IMR-90 (cell line): Measurements from ENCODE around the gene TMEM43. TPM values are rescaled to one million over a fixed set of nuclear protein-coding genes. Genes with fewer than 3 reads are reported as not detected.

Source experiments
- ATAC-seq: fragments of 200-7000 bp; cut with Tn5 transposase; 2 replicates; pipeline ENCODE4 v1.9.1; 2020; ENCODE audit warnings: low read depth, mild to moderate bottlenecking, moderate library complexity
- BruUV-seq: library from RNA; stranded (reverse); fragments of 400-500 nt; replicated peaks from 2 replicates; lab custom pipeline; 2021; lab: Mats Ljungman, UMichigan
- CTCF ChIA-PET: fragments of 300-600 bp; formaldehyde crosslinking; extraction: SDS; loops from one replicate; lab custom pipeline; 2021; ENCODE audit warnings: antibody characterized with exemption; lab: Yijun Ruan, JAX
- POLR2A ChIA-PET: fragments of 300-600 bp; sonication (Branson Sonifier 250); formaldehyde crosslinking; loops from one replicate; lab custom pipeline; 2022; ENCODE audit warnings: antibody characterized with exemption; ENCODE audit not compliant: unreplicated experiment; lab: Charles Lee
- DNase-seq: peaks from one replicate; pipeline ENCODE4 v3.0.0; 2013
- H2AFZ ChIP-seq: replicated peaks from 2 replicates; pipeline ENCODE3; 2013; ENCODE audit warnings: low read length, mild to moderate bottlenecking; ENCODE audit not compliant: poor library complexity
- H2AK5ac ChIP-seq: 2 replicates; pipeline ENCODE4 v1.6.1; 2013; ENCODE audit warnings: low read depth, low read length, inconsistent platforms
- H2AK9ac ChIP-seq: replicated peaks from 2 replicates; pipeline ENCODE3; 2013; ENCODE audit warnings: mild to moderate bottlenecking, low read depth, low read length, moderate library complexity; ENCODE audit not compliant: poor library complexity
- H2BK120ac ChIP-seq: 2 replicates; pipeline ENCODE4 v1.6.1; 2013; ENCODE audit warnings: low read depth, low read length, inconsistent platforms
- H2BK15ac ChIP-seq: 3 replicates; pipeline ENCODE4 v1.6.1; 2013; ENCODE audit warnings: low read depth, low read length, inconsistent platforms
- H2BK20ac ChIP-seq: 2 replicates; pipeline ENCODE4 v1.6.1; 2013; ENCODE audit warnings: low read depth, mild to moderate bottlenecking, inconsistent platforms, low read length, moderate library complexity
- H2BK5ac ChIP-seq: 2 replicates; pipeline ENCODE4 v1.6.1; 2013; ENCODE audit warnings: mild to moderate bottlenecking, low read depth, low read length, inconsistent platforms; ENCODE audit not compliant: poor library complexity, severe bottlenecking
- H3K14ac ChIP-seq: replicated peaks from 2 replicates; pipeline ENCODE4 v1.6.1; 2013; ENCODE audit warnings: low read depth, low read length, inconsistent platforms
- H3K18ac ChIP-seq: 2 replicates; pipeline ENCODE4 v1.6.1; 2013; ENCODE audit warnings: low read depth, low read length, control low read depth
- H3K23ac ChIP-seq: 2 replicates; pipeline ENCODE4 v1.6.1; 2013; ENCODE audit warnings: low read depth, low read length, inconsistent platforms
- H3K27ac ChIP-seq: 2 replicates; pipeline ENCODE4 v1.5.1; 2013; ENCODE audit warnings: mild to moderate bottlenecking, control low read depth, low read length; ENCODE audit not compliant: insufficient read depth
- H3K27me3 ChIP-seq: 2 replicates; pipeline ENCODE4 v1.6.1; 2013; ENCODE audit warnings: low read length; ENCODE audit not compliant: control insufficient read depth, insufficient read depth
- H3K36me3 ChIP-seq: 2 replicates; pipeline ENCODE4 v1.6.1; 2013; ENCODE audit warnings: low read length, mixed read lengths; ENCODE audit not compliant: control insufficient read depth, insufficient read depth
- H3K4ac ChIP-seq: 2 replicates; pipeline ENCODE4 v1.6.1; 2013; ENCODE audit warnings: low read depth, low read length, inconsistent platforms
- H3K4me1 ChIP-seq: 2 replicates; pipeline ENCODE4 v1.6.1; 2013; ENCODE audit warnings: low read length, mixed read lengths; ENCODE audit not compliant: control insufficient read depth, insufficient read depth
- H3K4me2 ChIP-seq: 2 replicates; pipeline ENCODE4 v1.6.1; 2013; ENCODE audit warnings: low read depth, mild to moderate bottlenecking, control low read depth, low read length, moderate library complexity
- H3K4me3 ChIP-seq: 2 replicates; pipeline ENCODE4 v1.5.1; 2013; ENCODE audit warnings: low read depth, mild to moderate bottlenecking, control low read depth, low read length, moderate library complexity; ENCODE audit not compliant: insufficient read depth
- H3K56ac ChIP-seq: 2 replicates; pipeline ENCODE4 v1.6.1; 2013; ENCODE audit warnings: low read length, inconsistent platforms; ENCODE audit not compliant: insufficient read depth; ENCODE audit errors: extremely low read depth
- H3K79me1 ChIP-seq, 2 experiments: 2 replicates each; pipeline ENCODE4 v1.6.1; 2013; ENCODE audit warnings: low read length in 2 of 2, inconsistent platforms in 1 of 2, low read depth in 1 of 2
- H3K9ac ChIP-seq: 2 replicates; pipeline ENCODE4 v1.6.1; 2013; ENCODE audit warnings: low read depth, low read length, control low read depth
- H3K9me1 ChIP-seq: 2 replicates; pipeline ENCODE4 v1.6.1; 2013; ENCODE audit warnings: low read length, inconsistent platforms; ENCODE audit not compliant: insufficient read depth
- H3K9me3 ChIP-seq: 2 replicates; pipeline ENCODE4 v1.6.1; 2013; ENCODE audit warnings: low read length; ENCODE audit not compliant: control insufficient read depth, insufficient read depth
- H4K20me1 ChIP-seq: 2 replicates; pipeline ENCODE4 v1.6.1; 2013; ENCODE audit warnings: low read length, inconsistent platforms; ENCODE audit not compliant: insufficient read depth
- H4K5ac ChIP-seq: 2 replicates; pipeline ENCODE4 v1.6.1; 2013; ENCODE audit warnings: mild to moderate bottlenecking, low read depth, low read length, control low read depth
- H4K8ac ChIP-seq, 2 experiments: 2 replicates each; pipeline ENCODE4 v1.6.1; 2013; ENCODE audit warnings: low read depth in 2 of 2, low read length in 2 of 2, control low read depth in 1 of 2, inconsistent platforms in 1 of 2
- H4K91ac ChIP-seq: 2 replicates; pipeline ENCODE4 v1.6.1; 2013; ENCODE audit warnings: low read depth, low read length, inconsistent platforms; ENCODE audit not compliant: insufficient read depth
- CEBPB ChIP-seq: IDR thresholded peaks from 2 replicates; pipeline ENCODE4 v1.6.1; 2012; ENCODE audit warnings: low read depth, low read length, improper control_type of control experiment
- CHD1 ChIP-seq: IDR thresholded peaks from 2 replicates; pipeline ENCODE4 v1.6.1; 2012; ENCODE audit warnings: low read depth, low read length, improper control_type of control experiment
- ELK1 ChIP-seq: fragments of 150-350 bp; IDR thresholded peaks from 2 replicates; pipeline ENCODE4 v1.6.1; 2016; ENCODE audit warnings: low read depth, mild to moderate bottlenecking, low read length, moderate library complexity, borderline replicate concordance
- MAFK ChIP-seq: IDR thresholded peaks from 2 replicates; pipeline ENCODE4 v1.6.1; 2012; ENCODE audit warnings: low read depth, low read length, improper control_type of control experiment
- MAZ ChIP-seq: IDR thresholded peaks from 2 replicates; pipeline ENCODE4 v1.6.1; 2012; ENCODE audit warnings: low read depth, mild to moderate bottlenecking, low read length, improper control_type of control experiment, moderate library complexity, borderline replicate concordance
- MXI1 ChIP-seq: IDR thresholded peaks from 2 replicates; pipeline ENCODE4 v1.6.1; 2012; ENCODE audit warnings: low read depth, mild to moderate bottlenecking, low read length, moderate library complexity, borderline replicate concordance
- NFE2L2 ChIP-seq: fragments of 150-350 bp; IDR thresholded peaks from 2 replicates; pipeline ENCODE4 v1.6.1; 2016; ENCODE audit warnings: low read depth, mild to moderate bottlenecking, low read length
- POLR2A ChIP-seq: IDR thresholded peaks from 2 replicates; pipeline ENCODE4 v1.6.1; 2012; ENCODE audit warnings: mild to moderate bottlenecking, low read depth, low read length
- RAD21 ChIP-seq: IDR thresholded peaks from 2 replicates; pipeline ENCODE4 v1.6.1; 2012; ENCODE audit warnings: low read length, improper control_type of control experiment
- SMC3 ChIP-seq: fragments of 150-350 bp; IDR thresholded peaks from 2 replicates; pipeline ENCODE4 v1.6.1; 2016; ENCODE audit warnings: low read depth, mild to moderate bottlenecking, antibody characterized with exemption, low read length, moderate library complexity
- USF2 ChIP-seq: fragments of 150-350 bp; IDR thresholded peaks from 2 replicates; pipeline ENCODE4 v1.6.1; 2017; ENCODE audit warnings: mild to moderate bottlenecking, antibody characterized with exemption, low read length, low read depth
- WGBS, 2 experiments: methylation state at CpG; one replicate each; pipeline versions ENCODE4 v1.1.5 to v1.1.7; 2013; ENCODE audit warnings: missing lambda C conversion rate in 2 of 2; ENCODE audit not compliant: insufficient read length in 1 of 2; ENCODE audit errors: extremely low coverage in 2 of 2; 5-methylcytosine and 5-hydroxymethylcytosine counted together
- dilution Hi-C: fragments of 300-500 bp; cut with HindIII; formaldehyde crosslinking; loops from one replicate; pipeline ENCODE4 v1.14.3; 2018; ENCODE audit warnings: low sequenced_read_pairs; ENCODE audit not compliant: unreplicated experiment
- in situ Hi-C: fragments of 300-500 bp; cut with MboI; formaldehyde crosslinking; loops from 3 replicates; pipeline ENCODE4 v1.14.3; 2019; ENCODE audit warnings: low sequenced_read_pairs, inconsistent platforms, mixed read lengths
- intact Hi-C: fragments of 100-400 bp; cut with micrococcal nuclease; formaldehyde crosslinking; loops from 2 replicates; pipeline ENCODE4 v1.10.0; 2022
- polyA plus RNA-seq, 3 experiments: library from polyadenylated mRNA; depleted of rRNA; stranded (reverse); fragments of >200 nt; gene quantifications; 2 replicates each; pipeline ENCODE4 v1.2.3, GENCODE V29; 2012; ENCODE audit warnings: low replicate concordance in 1 of 3
- total RNA-seq: library from RNA; depleted of rRNA; stranded (reverse); fragments of >200 nt; gene quantifications from 2 replicates; pipeline ENCODE4 v1.2.3, GENCODE V29; 2012

The TMEM43 gene
- total and polyA plus RNA-seq, 2 of the 4 experiments (the other 2 are of a cell fraction): 109 to 114 TPM

- ATAC-seq (no peak), DNase-seq (no peak)
- peaks cover 82% of the 10 kb centered on the region for H3K36me3 ChIP-seq
- no peaks in the 10 kb centered on the region for H4K20me1 ChIP-seq
- H3K79me1 ChIP-seq: peaks cover 2 to 13% of the 10 kb centered on the region in 2 experiments; a peak in 2 of 4 replicates
- dilution Hi-C loops: no loop called here
- no peak overlapping the region for H3K9ac ChIP-seq
- no peak overlapping the region for H2AK5ac ChIP-seq
- no peak overlapping the region for H3K56ac ChIP-seq
- no peak for TF ChIP-seq CEBPB
- no peak for TF ChIP-seq POLR2A
- TF ChIP-seq CHD1: no peak
- no peak for TF ChIP-seq MAZ
- TF ChIP-seq RAD21: no peak
- TF ChIP-seq NFE2L2: no peak
- TF ChIP-seq ELK1: no peak
- TF ChIP-seq SMC3: no peak
- no peak for TF ChIP-seq MXI1
- TF ChIP-seq USF2: no peak
- no peak for TF ChIP-seq MAFK
- no peak overlapping the region for H2BK20ac ChIP-seq
- CTCF ChIA-PET: no interaction called here
- no peaks in the 10 kb centered on the region for H3K27me3 ChIP-seq
- no peak overlapping the region for H2AFZ ChIP-seq
- no peak overlapping the region for H2BK120ac ChIP-seq
- peaks cover 10% of the 10 kb centered on the region for H3K9me1 ChIP-seq
- POLR2A ChIA-PET: no interaction called here
- in situ Hi-C loops: loop anchor here (25.0 kb wide), 1 partner anchor 100 kb away; no protein-coding TSS in a partner anchor
- intact Hi-C loops: no loop called here
- H4K8ac ChIP-seq: no peak overlapping the region
- no peak overlapping the region for H2BK15ac ChIP-seq
- no peak overlapping the region for H3K4ac ChIP-seq
- H3K14ac ChIP-seq: no peak overlapping the region
- no peaks in the 10 kb centered on the region for H3K9me3 ChIP-seq
- H3K4me2 ChIP-seq: no peak overlapping the region
- H4K91ac ChIP-seq: no peak overlapping the region
- peaks cover 10% of the 10 kb centered on the region for H3K4me1 ChIP-seq
- no peak overlapping the region for H3K23ac ChIP-seq
- H3K18ac ChIP-seq: no peak overlapping the region
- BruUV-seq: no TSS peak
- H3K27ac ChIP-seq: no peak overlapping the region
- no peak overlapping the region for H3K4me3 ChIP-seq
- no peak overlapping the region for H2AK9ac ChIP-seq
- H2BK5ac ChIP-seq: no peak overlapping the region
- WGBS, 2 experiments: no CpG with 5 or more reads among the region's 3 CpGs
- H4K5ac ChIP-seq: no peak overlapping the region
Observed at GRCh38 chr3:14137004-14137403, 12.2 kb downstream of the TMEM43 start.
